H1 (cell line): ENCODE measurements around the gene MARK1. TPM values are rescaled to one million over a fixed set of nuclear protein-coding genes. Genes with fewer than 3 reads are reported as not detected.

ENCODE experiments used
- CTCF ChIA-PET: fragments of 300-600 bp; sonication (Branson Sonifier 250); formaldehyde crosslinking; loops from one replicate; lab custom pipeline; 2021; ENCODE audit not compliant: partially characterized antibody; lab: Charles Lee
- POLR2A ChIA-PET: fragments of 300-600 bp; sonication (Branson Sonifier 250); formaldehyde crosslinking; loops from one replicate; lab custom pipeline; 2021; ENCODE audit warnings: inconsistent platforms; ENCODE audit not compliant: partially characterized antibody; lab: Charles Lee
- DNase-seq, 2 experiments: peaks; one replicate each; pipeline versions ENCODE4 v3.0.0 to v3.0.0-alpha.2; 2010 to 2022; ENCODE audit warnings: low spot score in 2 of 2, low read depth in 1 of 2, mixed read lengths in 1 of 2
- FAIRE-seq: peaks from 2 replicates; lab custom pipeline; 2011; peaks lifted over from hg19 to GRCh38; lab: Jason Lieb, UNC
- H2AFZ ChIP-seq: 2 replicates; pipeline ENCODE4 v1.8.1; 2012; ENCODE audit warnings: low read length, inconsistent platforms
- H2AK5ac ChIP-seq: 2 replicates; pipeline ENCODE4 v1.6.1; 2013; ENCODE audit warnings: low read depth, low read length
- H2BK120ac ChIP-seq: replicated peaks from 2 replicates; pipeline ENCODE3; 2013; ENCODE audit warnings: low read depth, low read length, inconsistent platforms
- H2BK12ac ChIP-seq: 2 replicates; pipeline ENCODE4 v1.6.1; 2013; ENCODE audit warnings: low read depth, low read length
- H2BK15ac ChIP-seq: 2 replicates; pipeline ENCODE4 v1.6.1; 2013; ENCODE audit warnings: low read length
- H2BK20ac ChIP-seq: 2 replicates; pipeline ENCODE4 v1.6.1; 2013; ENCODE audit warnings: low read length
- H2BK5ac ChIP-seq: 2 replicates; pipeline ENCODE4 v1.6.1; 2013; ENCODE audit warnings: low read depth, low read length
- H3K14ac ChIP-seq: 2 replicates; pipeline ENCODE4 v1.6.1; 2013; ENCODE audit warnings: inconsistent platforms; ENCODE audit not compliant: insufficient read length
- H3K18ac ChIP-seq: 2 replicates; pipeline ENCODE4 v1.6.1; 2013; ENCODE audit warnings: low read length; ENCODE audit errors: extremely low read depth
- H3K23ac ChIP-seq: 2 replicates; pipeline ENCODE4 v1.6.1; 2013; ENCODE audit warnings: inconsistent platforms; ENCODE audit not compliant: insufficient read length
- H3K23me2 ChIP-seq: 2 replicates; pipeline ENCODE4 v1.6.1; 2013; ENCODE audit warnings: low read depth, low read length
- H3K27ac ChIP-seq: 2 replicates; pipeline ENCODE4 v1.6.1; 2011; ENCODE audit warnings: low read depth, low read length, inconsistent platforms
- H3K27me3 ChIP-seq, 4 experiments: replicated peaks in 1 of 4; 1 replicate in 1 of 4; 2 replicates in 3 of 4; pipeline versions ENCODE4 v1.6.1 to v1.8.1; 2011 to 2013; ENCODE audit warnings: low read length in 3 of 4, mild to moderate bottlenecking in 3 of 4, inconsistent platforms in 2 of 4, mixed read lengths in 2 of 4, moderate library complexity in 1 of 4; ENCODE audit not compliant: control insufficient read depth in 3 of 4, insufficient read depth in 3 of 4; ENCODE audit errors: extremely low read depth in 1 of 4
- H3K36me3 ChIP-seq, 4 experiments: 2 replicates each; pipeline versions ENCODE4 v1.6.1 to v1.8.1; 2011 to 2013; ENCODE audit warnings: mild to moderate bottlenecking in 4 of 4, low read length in 3 of 4, moderate library complexity in 2 of 4, control low read depth in 1 of 4, inconsistent platforms in 1 of 4; ENCODE audit not compliant: insufficient read depth in 4 of 4, control insufficient read depth in 2 of 4
- H3K4ac ChIP-seq: replicated peaks from 2 replicates; pipeline ENCODE3; 2013; ENCODE audit warnings: low read length, low read depth, mixed read lengths, inconsistent platforms; ENCODE audit not compliant: insufficient read length
- H3K4me1 ChIP-seq, 4 experiments: replicated peaks in 1 of 4; 1 replicate in 1 of 4; 2 replicates in 3 of 4; pipeline versions ENCODE4 v1.6.1 to v1.8.1; 2011 to 2013; ENCODE audit warnings: low read length in 3 of 4, inconsistent platforms in 2 of 4, mixed read lengths in 1 of 4; ENCODE audit not compliant: insufficient read depth in 4 of 4, control insufficient read depth in 3 of 4
- H3K4me2 ChIP-seq, 2 experiments: 2 replicates each; pipeline versions ENCODE4 v1.6.1 to v1.8.1; 2011 to 2013; ENCODE audit warnings: low read depth in 2 of 2, low read length in 2 of 2, control low read depth in 1 of 2, inconsistent platforms in 1 of 2, mild to moderate bottlenecking in 1 of 2; ENCODE audit not compliant: insufficient read depth in 1 of 2
- H3K4me3 ChIP-seq, 4 experiments: fragments of 200-600, 300-600 bp in 1 of 4; sonication (generic), shearing (Covaris generic), sonication (Bioruptor Twin) in 1 of 4; 2 replicates each; pipeline versions ENCODE4 v1.5.1 to v1.8.1; 2011 to 2016; ENCODE audit warnings: low read length in 4 of 4, low read depth in 3 of 4, control low read depth in 2 of 4, inconsistent platforms in 2 of 4, mild to moderate bottlenecking in 2 of 4, mixed read lengths in 1 of 4, moderate library complexity in 1 of 4; ENCODE audit not compliant: insufficient read depth in 2 of 4; ENCODE audit errors: extremely low read depth in 1 of 4
- H3K56ac ChIP-seq: replicated peaks from 2 replicates; pipeline ENCODE3; 2013; ENCODE audit warnings: low read depth, mild to moderate bottlenecking, mixed read lengths, low read length, inconsistent platforms; ENCODE audit not compliant: insufficient read length
- H3K79me1 ChIP-seq: 2 replicates; pipeline ENCODE4 v1.6.1; 2013; ENCODE audit warnings: low read depth, low read length, control low read depth
- H3K79me2 ChIP-seq, 2 experiments: 2 replicates each; pipeline versions ENCODE4 v1.6.1 to v1.8.1; 2012 to 2013; ENCODE audit warnings: low read length in 2 of 2, mild to moderate bottlenecking in 2 of 2, inconsistent platforms in 1 of 2; ENCODE audit not compliant: insufficient read depth in 2 of 2, control insufficient read depth in 1 of 2
- H3K9ac ChIP-seq, 4 experiments: replicated peaks in 1 of 4; 1 replicate in 1 of 4; 2 replicates in 3 of 4; pipeline versions ENCODE4 v1.6.1 to v1.8.1; 2011 to 2013; ENCODE audit warnings: low read depth in 3 of 4, low read length in 3 of 4, control low read depth in 2 of 4, mild to moderate bottlenecking in 2 of 4, moderate library complexity in 2 of 4, inconsistent platforms in 1 of 4; ENCODE audit errors: extremely low read depth in 1 of 4
- H3K9me3 ChIP-seq, 2 experiments: 2 replicates each; pipeline versions ENCODE4 v1.6.1 to v1.8.1; 2012 to 2013; ENCODE audit warnings: mild to moderate bottlenecking in 2 of 2, moderate library complexity in 2 of 2, control low read depth in 1 of 2, inconsistent platforms in 1 of 2, low read depth in 1 of 2, low read length in 1 of 2, mixed read lengths in 1 of 2; ENCODE audit not compliant: insufficient read depth in 2 of 2
- H4K20me1 ChIP-seq, 2 experiments: replicated peaks in 1 of 2; 2 replicates each; pipeline versions ENCODE3 to v1.8.1; 2011 to 2013; ENCODE audit warnings: inconsistent platforms in 2 of 2, low read length in 2 of 2, mild to moderate bottlenecking in 1 of 2; ENCODE audit not compliant: insufficient read depth in 2 of 2, control insufficient read depth in 1 of 2
- H4K5ac ChIP-seq: 2 replicates; pipeline ENCODE4 v1.6.1; 2013; ENCODE audit warnings: low read length, low read depth, mixed read lengths, inconsistent platforms; ENCODE audit not compliant: insufficient read length
- H4K8ac ChIP-seq: 2 replicates; pipeline ENCODE4 v1.8.0; 2013; ENCODE audit warnings: mild to moderate bottlenecking, moderate library complexity, low read length, inconsistent platforms; ENCODE audit not compliant: insufficient read depth; ENCODE audit errors: extremely low read depth
- H4K91ac ChIP-seq: replicated peaks from 2 replicates; pipeline ENCODE3; 2013; ENCODE audit warnings: low read length, mixed read lengths, inconsistent platforms; ENCODE audit not compliant: insufficient read length
- ATF3 ChIP-seq: IDR thresholded peaks from 2 replicates; pipeline ENCODE4 v1.6.1; 2011; ENCODE audit warnings: low read depth, mild to moderate bottlenecking, low read length; ENCODE audit not compliant: insufficient read depth
- CEBPB ChIP-seq: IDR thresholded peaks from 2 replicates; pipeline ENCODE4 v1.6.1; 2012; ENCODE audit warnings: low read depth, low read length
- POLR2AphosphoS5 ChIP-seq: IDR thresholded peaks from 2 replicates; pipeline ENCODE4 v1.6.1; 2011; ENCODE audit warnings: low read depth, low read length
- RAD21 ChIP-seq, 2 experiments: IDR thresholded peaks in 1 of 2; conservative IDR thresholded peaks in 1 of 2; 2 replicates each; pipeline ENCODE4 v1.6.1; 2011; ENCODE audit warnings: low read depth in 2 of 2, low read length in 2 of 2, improper control_type of control experiment in 1 of 2, inconsistent platforms in 1 of 2, mild to moderate bottlenecking in 1 of 2, moderate library complexity in 1 of 2
- WGBS, 2 experiments: shearing (Covaris generic) in 1 of 2; methylation state at CpG; one replicate each; pipeline versions ENCODE4 v1.1.6 to v1.1.7; 2013 to 2015; ENCODE audit warnings: low lambda C conversion rate in 2 of 2, mixed read lengths in 2 of 2, inconsistent platforms in 1 of 2, low coverage in 1 of 2, missing lambda C conversion rate in 1 of 2; ENCODE audit not compliant: insufficient replicate concordance in 2 of 2, insufficient coverage in 1 of 2, insufficient read length in 1 of 2; ENCODE audit errors: extremely low coverage in 1 of 2, missing lambda C conversion rate in 1 of 2; 5-methylcytosine and 5-hydroxymethylcytosine counted together
- polyA plus RNA-seq, 7 experiments: library from polyadenylated mRNA; depleted of rRNA in 3 of 7; stranded (reverse) in 5 of 7; unstranded in 2 of 7; fragments of >200 nt in 5 of 7; fragments of 200-250 nt in 2 of 7; gene quantifications; 1 replicate in 5 of 7; 2 replicates in 1 of 7; 4 replicates in 1 of 7; pipeline versions ENCODE4 v1.2.1 to v1.2.3, GENCODE V29; 2011 to 2013; ENCODE audit warnings: missing spikeins in 2 of 7, mixed read lengths in 2 of 7
- total RNA-seq: library from RNA; stranded (reverse); fragmentation: NEBNext Ultra II Directional; extraction: Animal tissue kit (Norgen Biotek cat#: 25700); gene quantifications from 2 replicates; pipeline ENCODE4 v1.2.1, GENCODE V29; 2021

The MARK1 gene
- total and polyA plus RNA-seq, 2 of the 8 experiments (the other 6 are each of a cell fraction or from before 2014, with no cell fraction given) = 5.5 to 20.5 TPM

GRCh38 chr1:220487297-220487820, 40.6 kb upstream of the MARK1 start:
- no peak overlapping the region for H3K23ac ChIP-seq
- no peaks in the 10 kb centered on the region for H3K27me3 ChIP-seq
- DNase-seq = no peak
- no peak overlapping the region for H3K4me2 ChIP-seq
- H3K14ac ChIP-seq = no peak overlapping the region
- H3K4ac ChIP-seq = no peak overlapping the region
- TF ChIP-seq CEBPB (0 out of 2 replicates have a peak, but pooled peaks have one; percentile 52), RAD21 (IDR thresholded peaks at IDR 0.05 in 1 of 2, conservative IDR thresholded peaks at IDR 0.05 in 1 of 2; ENCODE audit: low read depth in 2 of 2, low read length in 2 of 2) (no peak), POLR2AphosphoS5 (no peak), ATF3 (peak; percentile 14; the same call in 1 of the 2 replicates)
- FAIRE-seq = no peak
- no peaks in the 10 kb centered on the region for H3K79me2 ChIP-seq
- no peak overlapping the region for H3K9ac ChIP-seq
- no peak overlapping the region for H3K27ac ChIP-seq
- no peak overlapping the region for H3K18ac ChIP-seq
- H2AFZ ChIP-seq = 0 out of 2 replicates have a peak overlapping the region, but pooled peaks have one; percentile 10
- ChIA-PET POLR2A (interaction anchor here (0.7 kb wide), 1 partner anchor 583 kb away, joined by 3 read pairs; no protein-coding TSS in a partner anchor), CTCF (interaction anchor here (0.5 to 1.9 kb wide), 5 partner anchors 10 to 206 kb away, joined by 3 to 4 read pairs (median 3); no protein-coding TSS in a partner anchor)
- H4K91ac ChIP-seq = no peak overlapping the region
- H3K4me1 ChIP-seq = no peaks in the 10 kb centered on the region
- H3K23me2 ChIP-seq = no peaks in the 10 kb centered on the region
- no peak overlapping the region for H3K56ac ChIP-seq
- no peak overlapping the region for H4K5ac ChIP-seq
- H2BK20ac ChIP-seq = no peak overlapping the region
- 93% methylated on average over 5 of the region's 5 CpGs; no CpG with 5 or more reads in 1 of the 2 experiments for WGBS, 2 experiments
- H3K4me3 ChIP-seq = no peak overlapping the region
- H3K79me1 ChIP-seq = no peaks in the 10 kb centered on the region
- no peaks in the 10 kb centered on the region for H3K36me3 ChIP-seq
- H2AK5ac ChIP-seq = no peak overlapping the region
- H3K9me3 ChIP-seq = no peaks in the 10 kb centered on the region
- H4K20me1 ChIP-seq = no peaks in the 10 kb centered on the region
- no peak overlapping the region for H2BK5ac ChIP-seq
- H2BK120ac ChIP-seq = no peak overlapping the region
- no peak overlapping the region for H2BK12ac ChIP-seq
- no peak overlapping the region for H2BK15ac ChIP-seq
- H4K8ac ChIP-seq = no peak overlapping the region
